K562 (cell line): Measurements from ENCODE around the gene MDFIC2. TPM values are rescaled to one million over a fixed set of nuclear protein-coding genes. Genes with fewer than 3 reads are reported as not detected.

Source experiments
- ATAC-seq: fragments of 200-7000 bp; cut with Tn5 transposase; 3 replicates; pipeline ENCODE4 v1.9.1; 2020; ENCODE audit warnings: moderate library complexity
- BruUV-seq: library from RNA; stranded (reverse); fragments of 400-500 nt; replicated peaks from 2 replicates; lab custom pipeline; 2021; lab: Mats Ljungman, UMichigan
- CTCF ChIA-PET: fragments of 300-600 bp; formaldehyde crosslinking; extraction: SDS; loops from one replicate; lab custom pipeline; 2021; ENCODE audit warnings: low intra/inter-chr PET ratio; lab: Yijun Ruan, JAX
- POLR2A ChIA-PET: fragments of 300-600, 350-650 bp; sonication (Branson Sonifier 250); formaldehyde crosslinking; extraction: SDS; loops from one replicate; lab custom pipeline; 2021; ENCODE audit warnings: antibody characterized with exemption, inconsistent platforms; lab: Yijun Ruan, JAX
- DNase-seq, 4 experiments: peaks; one replicate each; pipeline versions ENCODE4 v3.0.0 to v3.0.0-alpha.2; 2011 to 2018; ENCODE audit warnings: low spot score in 3 of 4, mixed read lengths in 3 of 4; ENCODE audit errors: extremely low read depth in 1 of 4
- FAIRE-seq: peaks from 2 replicates; lab custom pipeline; 2011; peaks lifted over from hg19 to GRCh38; lab: Jason Lieb, UNC
- H2AFZ ChIP-seq: 2 replicates; pipeline ENCODE4 v1.6.0; 2011; ENCODE audit warnings: low read depth, low read length, control low read depth, inconsistent platforms
- H3K27ac ChIP-seq: fragments of 200-600 bp; 3 replicates; pipeline ENCODE4 v1.8.0; 2011; ENCODE audit warnings: low read depth, mild to moderate bottlenecking, control low read depth, inconsistent platforms, low read length, moderate library complexity, mixed read lengths; ENCODE audit errors: extremely low read depth
- H3K27me3 ChIP-seq, 2 experiments: fragments of 300-600 bp in 1 of 2; 2 replicates in 1 of 2; 3 replicates in 1 of 2; pipeline versions ENCODE4 v1.6.0 to v1.8.0; 2011; ENCODE audit warnings: inconsistent platforms in 2 of 2, low read length in 2 of 2, mild to moderate bottlenecking in 1 of 2, mixed read lengths in 1 of 2, moderate library complexity in 1 of 2; ENCODE audit not compliant: control insufficient read depth in 2 of 2, insufficient read depth in 2 of 2
- H3K36me3 ChIP-seq: fragments of 300-600 bp; 3 replicates; pipeline ENCODE4 v1.8.0; 2011; ENCODE audit warnings: mild to moderate bottlenecking, low read length, inconsistent platforms; ENCODE audit not compliant: control insufficient read depth, insufficient read depth
- H3K4me1 ChIP-seq, 2 experiments: fragments of 200-600 bp in 1 of 2; replicated peaks in 1 of 2; 2 replicates in 1 of 2; 3 replicates in 1 of 2; pipeline versions ENCODE4 v1.5.1 to v1.8.0; 2011; ENCODE audit warnings: inconsistent platforms in 2 of 2, low read length in 2 of 2, mild to moderate bottlenecking in 1 of 2, mixed read lengths in 1 of 2, moderate library complexity in 1 of 2; ENCODE audit not compliant: control insufficient read depth in 2 of 2, insufficient read depth in 2 of 2
- H3K4me2 ChIP-seq: 2 replicates; pipeline ENCODE4 v1.6.1; 2011; ENCODE audit warnings: low read length, control low read depth, inconsistent platforms, mixed read lengths; ENCODE audit not compliant: insufficient read depth
- H3K4me3 ChIP-seq: fragments of 200-600 bp; sonication (generic), shearing (Covaris generic); 2 replicates; pipeline ENCODE4 v1.5.1; 2016; ENCODE audit warnings: control low read depth, inconsistent platforms
- H3K79me2 ChIP-seq: fragments of 200-600 bp; 3 replicates; pipeline ENCODE4 v1.8.0; 2011; ENCODE audit warnings: low read length, inconsistent platforms; ENCODE audit not compliant: control insufficient read depth, insufficient read depth
- H3K9ac ChIP-seq, 2 experiments: 2 replicates each; pipeline versions ENCODE4 v1.6.0 to v1.6.1; 2011; ENCODE audit warnings: low read depth in 2 of 2, low read length in 2 of 2, control low read depth in 1 of 2, inconsistent platforms in 1 of 2, mild to moderate bottlenecking in 1 of 2, mixed read lengths in 1 of 2; ENCODE audit not compliant: insufficient read depth in 1 of 2
- H3K9me1 ChIP-seq: one replicate; pipeline ENCODE4 v1.6.0; 2011; ENCODE audit warnings: inconsistent platforms, mild to moderate bottlenecking, low read length, moderate library complexity; ENCODE audit not compliant: control insufficient read depth, insufficient read depth
- H3K9me3 ChIP-seq: replicated peaks from 2 replicates; pipeline ENCODE4 v1.5.1; 2011; ENCODE audit warnings: low read depth, low read length, inconsistent platforms; ENCODE audit not compliant: control insufficient read depth, insufficient read depth
- H4K20me1 ChIP-seq: replicated peaks from 2 replicates; pipeline ENCODE4 v1.6.1; 2011; ENCODE audit warnings: low read length, inconsistent platforms, mixed read lengths; ENCODE audit not compliant: control insufficient read depth, insufficient read depth
- BCL6 ChIP-seq: fragments of 250-450 bp; sonication (Bioruptor Pico); IDR thresholded peaks from 2 replicates; pipeline ENCODE4 v1.4.0; 2020
- BRCA1 ChIP-seq, 2 experiments: fragments of 450-650 bp in 1 of 2; sonication (generic) in 1 of 2; formaldehyde crosslinking in 1 of 2; IDR thresholded peaks; 2 replicates each; pipeline versions ENCODE4 v1.5.0 to v1.6.1; 2017 to 2020; ENCODE audit warnings: mild to moderate bottlenecking in 1 of 2, missing genetic modification reagents in 1 of 2
- CTCF ChIP-seq, 3 experiments: IDR thresholded peaks in 2 of 3; conservative IDR thresholded peaks in 1 of 3; 2 replicates each; pipeline ENCODE4 v1.5.1; 2011 to 2012; ENCODE audit warnings: low read length in 3 of 3, mild to moderate bottlenecking in 3 of 3, control low read depth in 2 of 3, improper control_type of control experiment in 1 of 3, inconsistent platforms in 1 of 3, low read depth in 1 of 3, mixed read lengths in 1 of 3, moderate library complexity in 1 of 3; ENCODE audit not compliant: insufficient read depth in 2 of 3
- ERF ChIP-seq: fragments of 450-650 bp; formaldehyde crosslinking; IDR thresholded peaks from 2 replicates; pipeline ENCODE4 v1.4.0; 2020; ENCODE audit warnings: mild to moderate bottlenecking, mixed read lengths
- HNRNPK ChIP-seq: fragments of 200-400 bp; formaldehyde crosslinking; IDR thresholded peaks from one replicate; pipeline ENCODE4 v1.6.1; 2018; ENCODE audit warnings: mild to moderate bottlenecking, low read depth, low read length; ENCODE audit not compliant: poor library complexity, severe bottlenecking
- KAT2B ChIP-seq: IDR thresholded peaks from one replicate; pipeline ENCODE4 v1.6.1; 2012; ENCODE audit warnings: low read depth, mild to moderate bottlenecking, control low read depth, inconsistent platforms, low read length, moderate library complexity
- KLF1 ChIP-seq: fragments of 450-650 bp; IDR thresholded peaks from 2 replicates; pipeline ENCODE4 v1.6.1; 2016; ENCODE audit warnings: missing genetic modification characterization, missing compliant biosample characterization
- MECOM ChIP-seq: fragments of 250-450 bp; sonication (Bioruptor Pico); IDR thresholded peaks from 2 replicates; pipeline ENCODE4 v1.8.0; 2022; ENCODE audit warnings: inconsistent platforms
- PRMT5 ChIP-seq: sonication (generic); formaldehyde crosslinking; IDR thresholded peaks from 2 replicates; pipeline ENCODE4 v1.5.0; 2020; ENCODE audit warnings: missing genetic modification reagents
- SIN3B ChIP-seq: fragments of 450-650 bp; IDR thresholded peaks from 2 replicates; pipeline ENCODE4 v1.6.1; 2017; ENCODE audit warnings: low read depth, mild to moderate bottlenecking, moderate library complexity
- SIRT6 ChIP-seq: IDR thresholded peaks from one replicate; pipeline ENCODE4 v1.6.1; 2012; ENCODE audit warnings: low read depth, mild to moderate bottlenecking, control low read depth, inconsistent platforms, low read length, moderate library complexity
- STAT5A ChIP-seq: IDR thresholded peaks from 2 replicates; pipeline ENCODE4 v1.6.1; 2012; ENCODE audit warnings: low read length, inconsistent platforms, borderline replicate concordance
- U2AF2 ChIP-seq: fragments of 200-400 bp; formaldehyde crosslinking; optimal IDR thresholded peaks from 2 replicates; pipeline ENCODE3; 2017; ENCODE audit warnings: low read depth, mild to moderate bottlenecking, low read length
- XRCC5 ChIP-seq: fragments of 200-400 bp; formaldehyde crosslinking; IDR thresholded peaks from 2 replicates; pipeline ENCODE4 v1.6.1; 2017; ENCODE audit warnings: low read depth, mild to moderate bottlenecking, low read length
- ZNF41 ChIP-seq: fragments of 250-450 bp; sonication (Bioruptor Pico); conservative IDR thresholded peaks from 2 replicates; pipeline ENCODE4 v1.4.0; 2020; ENCODE audit warnings: mild to moderate bottlenecking
- ZNF830 ChIP-seq: fragments of 250-450 bp; sonication (Bioruptor Pico); IDR thresholded peaks from 2 replicates; pipeline ENCODE4 v1.5.0; 2021; ENCODE audit warnings: mild to moderate bottlenecking
- WGBS: fragments of 100-300 bp; shearing (Covaris generic); methylation state at CpG from one replicate; pipeline ENCODE4 v1.1.6; 2016; ENCODE audit warnings: low coverage, mixed read lengths; ENCODE audit not compliant: insufficient coverage; ENCODE audit errors: missing lambda C conversion rate; 5-methylcytosine and 5-hydroxymethylcytosine counted together
- in situ Hi-C: fragments of 300-500 bp; cut with MboI; formaldehyde crosslinking; loops from 4 replicates; pipeline ENCODE4 v1.15.0; 2018; ENCODE audit warnings: inconsistent platforms, mixed read lengths
- intact Hi-C: fragments of 100-400 bp; cut with micrococcal nuclease; formaldehyde crosslinking; loops from 2 replicates; pipeline ENCODE4 v1.14.2; 2022
- polyA plus RNA-seq, 8 experiments: library from polyadenylated mRNA; depleted of rRNA in 4 of 8; stranded (reverse) in 5 of 8; unstranded in 3 of 8; fragments of >200 nt; fragmentation: Nextera tagmentation in 2 of 8; fragmentation: Illumina TruSeq in 1 of 8; extraction: Ambion mirVana in 2 of 8; extraction: Trizol in 1 of 8; gene quantifications; 2 replicates each; pipeline versions ENCODE4 v1.2.1 to v1.2.3, GENCODE V29; 2011 to 2014; ENCODE audit warnings: inconsistent platforms in 1 of 8, missing spikeins in 1 of 8
- total RNA-seq, 7 experiments: library from RNA; depleted of rRNA in 6 of 7; stranded (reverse); fragments of >200 nt in 6 of 7; fragmentation: Illumina TruSeq in 2 of 7; extraction: Trizol in 2 of 7; gene quantifications; 2 replicates each; pipeline versions ENCODE4 v1.2.1 to v1.2.3, GENCODE V29; 2011 to 2021; ENCODE audit warnings: low replicate concordance in 1 of 7

MDFIC2 gene
- total and polyA plus RNA-seq, 9 of the 15 experiments (the other 6 are each of a cell fraction or from before 2014, with no cell fraction given) = not detected

- WGBS = 0% methylated on average over 3 of the region's 3 CpGs
- Histone ChIP-seq H3K79me2 (no peaks in the 10 kb centered on the region), H2AFZ (no peak overlapping the region), H4K20me1 (no peaks in the 10 kb centered on the region), H3K4me3 (no peak overlapping the region), H3K36me3 (no peaks in the 10 kb centered on the region), H3K4me2 (no peak overlapping the region), H3K4me1 (no peaks in the 10 kb centered on the region), H3K9me3 (no peaks in the 10 kb centered on the region), H3K9me1 (no peaks in the 10 kb centered on the region), H3K27ac (no peak overlapping the region), H3K9ac (no peak overlapping the region), H3K27me3 (no peaks in the 10 kb centered on the region)
- CTCF ChIA-PET = no interaction called here
- FAIRE-seq (no peak), ATAC-seq (no peak), DNase-seq (no peak)
- no TSS peak for BruUV-seq
- POLR2A ChIA-PET = interaction anchor here (1.1 kb wide), 1 partner anchor 13 kb away, joined by 3 read pairs; no protein-coding TSS in a partner anchor
- no peak for TF ChIP-seq MECOM (CRISPR knock-in tag)
- TF ChIP-seq SIRT6 = no peak
- no peak for TF ChIP-seq CTCF (IDR thresholded peaks at IDR 0.05 in 2 of 3, conservative IDR thresholded peaks at IDR 0.05 in 1 of 3; ENCODE audit: insufficient read depth in 2 of 3, low read depth in 1 of 3, low read length in 3 of 3)
- no peak for TF ChIP-seq XRCC5
- TF ChIP-seq ZNF830 (CRISPR knock-in tag) = no peak
- no peak for TF ChIP-seq KLF1 (tag)
- TF ChIP-seq ERF (CRISPR knock-in tag) = no peak
- no peak for TF ChIP-seq PRMT5 (CRISPR knock-in tag)
- TF ChIP-seq U2AF2 = no peak
- TF ChIP-seq BRCA1 (IDR thresholded peaks at IDR 0.05) = no peak
- TF ChIP-seq BRCA1 (CRISPR knock-in tag; IDR thresholded peaks at IDR 0.05) = no peak
- TF ChIP-seq KAT2B = no peak
- TF ChIP-seq STAT5A = no peak
- no peak for TF ChIP-seq HNRNPK
- no peak for TF ChIP-seq ZNF41 (CRISPR knock-in tag)
- TF ChIP-seq SIN3B = no peak
- no peak for TF ChIP-seq BCL6 (CRISPR knock-in tag)
- intact Hi-C loops = no loop called here
- in situ Hi-C loops = no loop called here
These were observed 161.8 kb downstream of the MDFIC2 start for GRCh38 chr3:70150599-70150998.
